ENCODE measurements around the gene LARP6.
"Not testable (repeated sequence)": the region's sequence is repeated elsewhere in the genome, so short reads cannot be mapped to it uniquely, and the experiment has no call there.

The LARP6 gene

GRCh38 chr15:70853973-70854665, at the start of gene LARP6:
Gene LARP6, minus strand, starts transcription at chr15:70854157. Its CDS starts 69 bp downstream, at chr15:70854088.
- no peak for DNase-seq

GRCh38 chr15:70902107-70902506, 48.1 kb upstream of the LARP6 start:
- no peak for DNase-seq

GRCh38 chr15:70892912-70893560, 39.1 kb upstream of the LARP6 start:
- DNase-seq = no peak

GRCh38 chr15:70892002-70892911, 38.3 kb upstream of the LARP6 start, which contains the start of the genes LRRC49 and THAP10:
Gene LRRC49, plus strand, starts transcription at chr15:70892826. Its CDS starts 69 bp downstream, at chr15:70892895.
Gene THAP10, minus strand, starts transcription at chr15:70892433. Its CDS starts 161 bp downstream, at chr15:70892272.
- DNase-seq = peak; percentile 47

- no peak for DNase-seq
Observed at GRCh38 chr15:70882361-70882760, 28.4 kb upstream of the LARP6 start.

- DNase-seq = no peak
Observed at GRCh38 chr15:70880781-70881180, 26.8 kb upstream of the LARP6 start.

GRCh38 chr15:70879401-70879800, 25.4 kb upstream of the LARP6 start:
- no peak for DNase-seq

GRCh38 chr15:70876683-70877082, 22.7 kb upstream of the LARP6 start:
- DNase-seq = no peak

GRCh38 chr15:70876011-70876410, 22.1 kb upstream of the LARP6 start:
- no peak for DNase-seq

- no peak for DNase-seq
Observed at GRCh38 chr15:70875001-70875782, 21.2 kb upstream of the LARP6 start.

GRCh38 chr15:70873232-70874054, 19.5 kb upstream of the LARP6 start:
- no peak for DNase-seq

- not testable (repeated sequence) for DNase-seq
Observed at GRCh38 chr15:70871490-70871889, 17.5 kb upstream of the LARP6 start.

- DNase-seq = no peak
Observed at GRCh38 chr15:70870051-70870450, 16.1 kb upstream of the LARP6 start.

GRCh38 chr15:70869346-70869745, 15.4 kb upstream of the LARP6 start:
- no peak for DNase-seq

- no peak for DNase-seq
Observed at GRCh38 chr15:70867911-70868467, 14.0 kb upstream of the LARP6 start.

- DNase-seq = no peak
Observed at GRCh38 chr15:70866982-70867641, 13.2 kb upstream of the LARP6 start.

- DNase-seq = no peak
Observed at GRCh38 chr15:70863450-70864218, 9.7 kb upstream of the LARP6 start.

GRCh38 chr15:70859998-70860397, 6.0 kb upstream of the LARP6 start:
- no peak for DNase-seq

- no peak for DNase-seq
Observed at GRCh38 chr15:70859322-70859908, 5.5 kb upstream of the LARP6 start.
